Pancreas (tissue), 10 donors: ENCODE results near the gene AFF1. TPM values are rescaled to one million over a fixed set of nuclear protein-coding genes. Genes with fewer than 3 reads are reported as not detected.
"Not testable (repeated sequence)": the region's sequence is repeated elsewhere in the genome, so short reads cannot be mapped to it uniquely, and the experiment has no call there.

Experiments
- ATAC-seq, 4 donors: fragments of 200-7000 bp; cut with Tn5 transposase; one replicate each; pipeline versions ENCODE4 v1.8.0 to v1.9.1; 2020; ENCODE audit warnings: mild to moderate bottlenecking in 4 of 4, moderate library complexity in 4 of 4
- DNase-seq, 6 donors: peaks; one replicate each; pipeline ENCODE4 v3.0.0-alpha.2; 2020
- FAIRE-seq: peaks from 2 replicates; lab custom pipeline; 2012; peaks lifted over from hg19 to GRCh38; lab: Jason Lieb, UNC
- H3K27ac ChIP-seq, 4 donors: fragments of 200-600 bp; sonication (generic); 1 replicate in 3 of 4; 2 replicates in 1 of 4; pipeline versions ENCODE4 v1.5.0 to v1.8.0; 2020
- H3K27me3 ChIP-seq, 4 donors: fragments of 200-600 bp; one replicate each; pipeline ENCODE4 v1.8.0; 2021
- H3K36me3 ChIP-seq, 3 donors: fragments of 200-600 bp; sonication (generic) in 1 of 3; one replicate each; pipeline versions ENCODE4 v1.5.0 to v1.8.0; 2020 to 2021
- H3K4me1 ChIP-seq, 3 donors: fragments of 200-600 bp; one replicate each; pipeline ENCODE4 v1.8.0; 2021
- H3K4me3 ChIP-seq, 4 donors: fragments of 200-600 bp; sonication (generic) in 2 of 4; one replicate each; pipeline versions ENCODE4 v1.5.0 to v1.8.0; 2020 to 2021
- H3K9me3 ChIP-seq, 4 donors: fragments of 200-600 bp; one replicate each; pipeline ENCODE4 v1.8.0; 2021
- WGBS, 2 donors: extraction: QIAGEN DNeasy Blood & Tissue Kit; methylation state at CpG; one replicate each; pipeline ENCODE4 v1.1.7; 2013; 5-methylcytosine and 5-hydroxymethylcytosine counted together
- intact Hi-C, 3 donors: fragments of 100-400 bp; cut with DNase I; formaldehyde crosslinking; loops; one replicate each; pipeline versions ENCODE4 v1.11.1 to v1.14.2; 2022
- polyA plus RNA-seq, 2 donors: library from polyadenylated mRNA; stranded (reverse); fragments of 200-250 nt; gene quantifications; one replicate each; pipeline ENCODE4 v1.2.3, GENCODE V29; 2013
- total RNA-seq, 6 donors: library from RNA; stranded (reverse); fragmentation: NEBNext Ultra II Directional in 4 of 6; extraction: Animal tissue kit (Norgen Biotek cat#: 25700) in 4 of 6; gene quantifications; one replicate each; pipeline versions ENCODE4 v1.2.1 to v1.2.4, GENCODE V29; 2021 to 2023
- TF ChIP-seq, protein P1 (sequence below), 4 donors: fragments of 200-600 bp; sonication (generic) in 3 of 4; IDR thresholded peaks; one replicate each; pipeline versions ENCODE4 v1.5.0 to v1.8.0; 2021; ENCODE audit warnings: antibody characterized with exemption in 4 of 4
- donor health status: healthy with polysubstance abuse.
- donor health status: DM: no; HTN: no; CAD: no; lungs with moderate emphysema.
- donor health status: DM: no; HTN: no; CAD: no.
- donor health status: control.
- donor health status: control.
- donor health status: Bipolar disorder and iron deficiency.
- donor health status: DM: yes; HTN: yes; CAD: no.
- donor health status: DM: no; HTN: no; CAD: no.
- donor health status: DM: no; HTN: no; CAD: no.
- donor health status: DM: yes; HTN: yes; CAD: no.

The AFF1 gene
- total and polyA plus RNA-seq, 8 donors, result 11.8 to 62.0 (median 40.4) TPM

DNA sequence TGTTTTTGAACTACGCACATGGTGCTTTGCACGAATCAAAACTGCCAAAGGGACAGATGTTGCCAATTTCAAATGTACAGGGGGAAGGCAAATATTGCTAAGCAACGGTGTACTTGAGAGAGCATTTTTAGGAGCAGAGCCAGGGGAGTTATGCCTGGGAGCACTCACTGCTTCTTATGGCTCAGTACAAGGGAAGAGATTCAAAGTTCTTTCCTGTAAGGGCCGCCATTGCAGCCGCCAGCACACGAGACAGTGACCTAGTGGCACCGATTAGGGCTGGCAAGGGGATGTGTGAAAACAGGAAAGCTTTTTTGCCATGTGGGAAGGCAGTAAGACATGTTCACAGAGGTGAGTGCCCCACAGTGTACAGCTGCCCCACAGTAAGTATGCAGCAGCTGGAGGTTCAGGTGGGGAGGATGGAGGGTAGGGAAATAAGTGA lies 133.8 kb downstream of the AFF1 start:
- intact Hi-C loops, result no loop called here
- H3K27me3 ChIP-seq, result no peaks in the 10 kb centered on the region
- H3K36me3 ChIP-seq, result no peaks in the 10 kb centered on the region
- FAIRE-seq, result no peak
- no peaks in the 10 kb centered on the region for H3K9me3 ChIP-seq
- no peak overlapping the region for H3K4me3 ChIP-seq
- peaks cover 0 to 41% (median 32%) of the 10 kb centered on the region in 3 donors for H3K4me1 ChIP-seq
- peak; percentile 31 to 64 (median 61) for ATAC-seq
- no peak for DNase-seq
- peak overlapping the region in 1 of 4 donors; percentile 33 for H3K27ac ChIP-seq
- WGBS, 2 donors, result 21 to 29% methylated on average over 7 of the region's 7 CpGs
- TF ChIP-seq, protein P1, sequence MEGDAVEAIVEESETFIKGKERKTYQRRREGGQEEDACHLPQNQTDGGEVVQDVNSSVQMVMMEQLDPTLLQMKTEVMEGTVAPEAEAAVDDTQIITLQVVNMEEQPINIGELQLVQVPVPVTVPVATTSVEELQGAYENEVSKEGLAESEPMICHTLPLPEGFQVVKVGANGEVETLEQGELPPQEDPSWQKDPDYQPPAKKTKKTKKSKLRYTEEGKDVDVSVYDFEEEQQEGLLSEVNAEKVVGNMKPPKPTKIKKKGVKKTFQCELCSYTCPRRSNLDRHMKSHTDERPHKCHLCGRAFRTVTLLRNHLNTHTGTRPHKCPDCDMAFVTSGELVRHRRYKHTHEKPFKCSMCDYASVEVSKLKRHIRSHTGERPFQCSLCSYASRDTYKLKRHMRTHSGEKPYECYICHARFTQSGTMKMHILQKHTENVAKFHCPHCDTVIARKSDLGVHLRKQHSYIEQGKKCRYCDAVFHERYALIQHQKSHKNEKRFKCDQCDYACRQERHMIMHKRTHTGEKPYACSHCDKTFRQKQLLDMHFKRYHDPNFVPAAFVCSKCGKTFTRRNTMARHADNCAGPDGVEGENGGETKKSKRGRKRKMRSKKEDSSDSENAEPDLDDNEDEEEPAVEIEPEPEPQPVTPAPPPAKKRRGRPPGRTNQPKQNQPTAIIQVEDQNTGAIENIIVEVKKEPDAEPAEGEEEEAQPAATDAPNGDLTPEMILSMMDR (IDR thresholded peaks at IDR 0.05), result no peak

DNA sequence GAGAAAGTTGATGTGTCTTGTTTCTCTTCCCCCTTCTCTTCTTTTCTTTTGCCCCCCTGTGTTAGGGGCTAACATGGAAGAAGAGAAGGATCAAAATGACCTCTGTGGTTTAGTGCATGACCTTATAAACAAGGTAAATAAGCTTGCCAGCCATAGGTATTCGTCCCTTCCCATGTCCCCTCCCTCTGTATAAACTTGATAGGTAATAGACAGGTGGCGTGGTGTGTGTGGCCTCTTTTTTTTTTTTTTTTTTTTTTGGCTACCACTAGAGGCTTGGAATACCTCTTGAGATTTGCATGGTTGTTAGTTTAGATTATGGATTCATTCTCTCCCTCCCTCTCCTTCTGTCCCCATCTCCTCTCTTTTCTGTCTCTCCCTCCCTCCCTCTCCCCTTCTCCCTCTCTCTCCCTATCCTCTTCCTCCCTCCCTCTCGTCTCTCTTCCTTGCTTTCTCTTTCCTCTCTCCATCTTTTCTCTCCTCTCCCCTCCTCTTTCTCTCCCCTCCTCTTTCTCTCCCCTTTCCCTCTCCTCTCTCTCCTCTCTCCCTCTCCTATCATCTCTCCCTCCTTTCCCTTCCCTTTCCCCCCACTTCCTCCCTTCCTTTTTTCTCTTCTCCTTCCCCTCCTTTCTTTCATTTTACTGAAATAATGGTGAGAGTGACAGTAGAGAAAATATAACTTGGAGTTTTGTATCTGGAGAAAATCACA lies 134.4 kb downstream of the AFF1 start:
- peak overlapping the region in 1 of 4 donors; percentile 33 for H3K27ac ChIP-seq
- intact Hi-C loops, result no loop called here
- H3K4me1 ChIP-seq, result peaks cover 0 to 47% (median 38%) of the 10 kb centered on the region in 3 donors
- H3K4me3 ChIP-seq, result no peak overlapping the region
- ATAC-seq (no peak), FAIRE-seq (no peak), DNase-seq (no peak)
- H3K9me3 ChIP-seq, result no peaks in the 10 kb centered on the region
- 62 to 66% methylated on average over 3 of the region's 3 CpGs for WGBS, 2 donors
- no peaks in the 10 kb centered on the region for H3K36me3 ChIP-seq
- no peaks in the 10 kb centered on the region for H3K27me3 ChIP-seq
- TF ChIP-seq, protein P1 (IDR thresholded peaks at IDR 0.05), result no peak

DNA sequence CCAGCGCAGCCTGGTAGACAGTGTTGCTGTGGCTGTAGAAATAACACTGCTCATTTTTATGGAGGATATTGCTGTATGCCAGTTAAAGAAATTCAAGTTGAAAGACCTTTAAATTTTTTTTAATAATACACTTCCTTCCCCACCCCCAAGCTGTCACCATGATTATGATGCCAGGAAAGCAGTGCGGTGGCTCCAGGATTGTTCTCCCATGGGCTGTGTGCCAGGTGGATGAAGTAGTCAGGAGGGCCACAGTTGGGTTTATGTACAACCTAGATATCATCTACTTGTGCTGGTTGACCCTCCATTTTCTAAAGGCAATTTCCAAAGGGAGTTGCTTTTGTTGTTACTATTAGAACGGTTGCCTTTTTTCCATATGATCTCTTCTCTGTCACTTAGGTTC lies 136.6 kb downstream of the AFF1 start:
- H3K36me3 ChIP-seq, result no peaks in the 10 kb centered on the region
- H3K27me3 ChIP-seq, result no peaks in the 10 kb centered on the region
- WGBS, 2 donors, result 68% methylated on average over 3 of the region's 3 CpGs
- H3K4me3 ChIP-seq, result no peak overlapping the region
- TF ChIP-seq, protein P1 (IDR thresholded peaks at IDR 0.05), result no peak
- ATAC-seq (peak in 3 of 4 donors; percentile 30 to 60 (median 46)), DNase-seq (peak in 4 of 6 donors; percentile 37 to 62 (median 42)), FAIRE-seq (no peak)
- H3K27ac ChIP-seq, result peak overlapping the region in 2 of 4 donors; percentile 2 to 39
- no peaks in the 10 kb centered on the region for H3K9me3 ChIP-seq
- intact Hi-C loops, result loop anchor here in 2 of 3 donors (10.0 kb wide), 1 partner anchor 57 kb away; no protein-coding TSS in a partner anchor
- peaks cover 3 to 54% (median 50%) of the 10 kb centered on the region in 3 donors for H3K4me1 ChIP-seq

DNA sequence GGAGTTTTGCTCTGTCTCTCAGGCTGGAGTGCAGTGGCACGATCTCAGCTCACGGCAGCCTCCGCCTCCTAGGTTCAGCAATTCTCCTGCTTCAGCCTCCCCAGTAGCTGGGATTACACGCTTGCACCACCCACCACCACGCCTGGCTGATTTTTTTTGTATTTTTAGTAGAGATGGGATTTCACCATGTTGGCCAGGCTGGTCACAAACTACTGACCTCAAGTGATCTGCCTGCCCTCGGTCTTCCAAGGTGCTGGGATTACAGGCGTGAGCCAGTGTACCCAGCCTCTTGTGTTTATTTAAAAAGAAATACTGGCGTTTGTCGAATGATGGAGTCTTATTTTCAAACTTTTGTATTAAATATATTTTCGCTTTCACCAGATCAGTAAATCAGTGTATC lies 137.7 kb downstream of the AFF1 start:
- FAIRE-seq, H3K36me3 ChIP-seq, ATAC-seq, H3K4me3 ChIP-seq, DNase-seq, H3K9me3 ChIP-seq, H3K27me3 ChIP-seq: not testable (repeated sequence)
- WGBS, 2 donors, result 77 to 78% methylated on average over 10 of the region's 10 CpGs
- Histone ChIP-seq H3K27ac (peak overlapping the region in 2 of 4 donors; percentile 63 to 73), H3K4me1 (peaks cover 7 to 62% (median 55%) of the 10 kb centered on the region in 3 donors)
- intact Hi-C loops, result loop anchor here in 2 of 3 donors (10.0 kb wide), 1 partner anchor 58 kb away; no protein-coding TSS in a partner anchor

DNA sequence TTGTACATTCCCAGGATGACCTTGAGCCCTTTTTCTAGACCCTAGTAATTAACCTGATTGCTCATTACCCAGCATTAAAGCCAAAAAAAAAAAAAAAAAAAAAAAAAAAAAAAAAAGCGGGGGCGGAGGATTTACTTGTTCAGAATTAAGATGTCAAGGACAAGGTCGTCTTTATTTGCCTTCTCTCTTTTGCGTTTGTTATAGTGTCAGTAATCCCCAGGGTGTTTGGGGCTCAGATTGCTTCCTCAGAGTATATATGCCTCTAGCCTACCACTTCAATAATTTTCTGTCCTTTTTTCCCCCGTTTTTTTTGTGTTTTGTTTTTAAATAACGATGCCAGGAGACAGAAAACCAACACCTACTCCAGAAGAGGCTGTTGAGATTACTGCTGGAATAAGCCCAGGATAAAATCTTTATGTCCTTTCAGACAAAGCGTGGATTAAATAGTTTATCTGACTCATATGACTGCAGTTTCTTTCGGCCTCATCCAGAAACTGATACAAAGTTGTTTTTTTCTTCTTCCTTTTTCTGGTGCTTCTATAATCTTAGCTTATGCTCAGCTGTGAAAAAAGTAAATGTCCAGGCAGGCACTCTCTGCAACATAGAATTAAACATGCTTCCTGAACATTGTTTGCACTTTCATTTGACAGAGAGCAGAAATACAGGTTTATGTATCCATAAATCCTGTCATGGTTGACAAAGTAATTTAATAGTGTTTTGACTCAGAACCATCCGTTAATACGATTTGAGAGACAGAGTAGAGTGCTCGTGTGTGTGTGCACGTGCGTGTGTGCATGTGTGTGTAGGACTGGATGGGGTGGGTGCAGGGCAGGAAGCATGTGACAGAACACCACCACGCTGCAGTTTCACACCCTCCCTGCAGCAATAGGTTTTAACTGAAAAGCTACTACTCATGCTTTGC lies 138.6 kb downstream of the AFF1 start:
- FAIRE-seq (peak; percentile 13), ATAC-seq (peak; percentile 36 to 72 (median 64)), DNase-seq (no peak)
- no peaks in the 10 kb centered on the region for H3K9me3 ChIP-seq
- H3K36me3 ChIP-seq, result no peaks in the 10 kb centered on the region
- 10% methylated on average over 14 of the region's 14 CpGs for WGBS, 2 donors
- peak overlapping the region in 3 of 4 donors; percentile 30 to 73 (median 63) for H3K27ac ChIP-seq
- TF ChIP-seq, protein P1 (IDR thresholded peaks at IDR 0.05), result no peak
- no peak overlapping the region for H3K4me3 ChIP-seq
- H3K4me1 ChIP-seq, result peaks cover 7 to 66% (median 55%) of the 10 kb centered on the region in 3 donors
- H3K27me3 ChIP-seq, result no peaks in the 10 kb centered on the region
- intact Hi-C loops, result loop anchor here in 2 of 3 donors (10.0 kb wide), 1 partner anchor 59 kb away; no protein-coding TSS in a partner anchor
